Suprapubic skin (tissue), 4 donors: ENCODE results near the gene PPP1R14C. TPM values are rescaled to one million over a fixed set of nuclear protein-coding genes. Genes with fewer than 3 reads are reported as not detected.

Experiments
- DNase-seq, 2 donors: peaks; one replicate each; pipeline ENCODE4 v3.0.0-alpha.2; 2019; ENCODE audit warnings: low spot score in 2 of 2
- H3K27ac ChIP-seq: fragments of 200-600 bp; sonication (generic); one replicate; pipeline ENCODE4 v1.5.1; 2019
- H3K27me3 ChIP-seq: fragments of 200-600 bp; sonication (generic); one replicate; pipeline ENCODE4 v1.5.1; 2019
- H3K36me3 ChIP-seq: fragments of 200-600 bp; sonication (generic); one replicate; pipeline ENCODE4 v1.5.1; 2019
- H3K4me1 ChIP-seq: fragments of 200-600 bp; sonication (generic); one replicate; pipeline ENCODE4 v1.5.1; 2019
- H3K4me3 ChIP-seq: fragments of 200-600 bp; sonication (generic); one replicate; pipeline ENCODE4 v1.5.1; 2019; ENCODE audit warnings: mild to moderate bottlenecking
- H3K9me3 ChIP-seq: fragments of 200-600 bp; sonication (generic); one replicate; pipeline ENCODE4 v1.5.1; 2019
- EP300 ChIP-seq: sonication (generic); formaldehyde crosslinking; IDR thresholded peaks from one replicate; pipeline ENCODE4 v1.6.1; 2017; ENCODE audit warnings: antibody characterized with exemption
- POLR2A ChIP-seq, 2 donors: fragments of 450-650 bp; IDR thresholded peaks; one replicate each; pipeline ENCODE4 v1.6.1; 2017; ENCODE audit warnings: antibody characterized with exemption in 2 of 2, mild to moderate bottlenecking in 2 of 2, moderate library complexity in 2 of 2
- POLR2AphosphoS5 ChIP-seq, 3 donors: sonication (generic); formaldehyde crosslinking; IDR thresholded peaks; one replicate each; pipeline ENCODE4 v1.6.1; 2017; ENCODE audit warnings: antibody characterized with exemption in 3 of 3
- WGBS: methylation state at CpG from one replicate; pipeline ENCODE4 v1.1.5; 2018; 5-methylcytosine and 5-hydroxymethylcytosine counted together
- total RNA-seq, 4 donors: library from RNA; depleted of rRNA; stranded (reverse); fragments of >200 nt; gene quantifications; one replicate each; pipeline ENCODE4 v1.1.0, GENCODE V29; 2016
- TF ChIP-seq, protein P1 (sequence below), 2 donors: fragments of 200-600 bp in 1 of 2; fragments of 450-650 bp in 1 of 2; sonication (generic) in 1 of 2; IDR thresholded peaks; one replicate each; pipeline ENCODE4 v1.5.1; 2016 to 2019; ENCODE audit warnings: antibody characterized with exemption in 2 of 2, mild to moderate bottlenecking in 1 of 2, moderate library complexity in 1 of 2

PPP1R14C gene
- total RNA-seq, 4 donors from 2014 or later: 44.3 to 104 (median 88.8) TPM

DNA sequence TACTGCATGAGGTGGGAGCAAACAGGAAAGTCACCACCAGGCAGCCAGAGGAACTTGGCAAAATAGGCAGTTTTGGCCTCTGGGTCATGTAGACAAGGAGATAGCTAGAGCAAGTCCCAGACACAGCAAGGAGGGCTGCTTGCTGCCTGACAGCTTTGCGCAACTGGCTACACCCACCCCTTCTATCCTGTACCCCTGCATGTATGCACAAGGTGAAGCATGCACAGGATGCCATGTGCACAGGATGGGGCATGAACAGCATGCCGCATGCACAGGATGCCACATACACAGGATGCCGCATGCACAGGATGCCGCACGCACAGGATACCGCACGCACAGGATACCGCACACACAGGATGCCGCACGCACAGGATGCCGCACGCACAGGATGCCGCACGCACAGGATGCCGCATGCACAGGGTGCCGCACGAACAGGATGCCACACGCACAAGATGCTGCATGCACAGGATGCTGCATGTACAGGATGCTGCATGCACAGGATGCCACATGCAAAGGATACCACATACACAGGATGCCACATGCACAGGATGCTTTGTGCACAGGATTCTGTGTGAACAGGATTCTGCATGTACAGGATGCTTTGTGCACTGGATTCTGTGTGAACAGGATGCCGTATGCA is 121.0 kb downstream of the PPP1R14C start:
- H3K27ac ChIP-seq: no peak overlapping the region
- 90% methylated on average over 9 of the region's 19 CpGs for WGBS
- no peak overlapping the region for H3K4me3 ChIP-seq
- H3K27me3 ChIP-seq: no peaks in the 10 kb centered on the region
- no peaks in the 10 kb centered on the region for H3K36me3 ChIP-seq
- TF ChIP-seq, protein P1, sequence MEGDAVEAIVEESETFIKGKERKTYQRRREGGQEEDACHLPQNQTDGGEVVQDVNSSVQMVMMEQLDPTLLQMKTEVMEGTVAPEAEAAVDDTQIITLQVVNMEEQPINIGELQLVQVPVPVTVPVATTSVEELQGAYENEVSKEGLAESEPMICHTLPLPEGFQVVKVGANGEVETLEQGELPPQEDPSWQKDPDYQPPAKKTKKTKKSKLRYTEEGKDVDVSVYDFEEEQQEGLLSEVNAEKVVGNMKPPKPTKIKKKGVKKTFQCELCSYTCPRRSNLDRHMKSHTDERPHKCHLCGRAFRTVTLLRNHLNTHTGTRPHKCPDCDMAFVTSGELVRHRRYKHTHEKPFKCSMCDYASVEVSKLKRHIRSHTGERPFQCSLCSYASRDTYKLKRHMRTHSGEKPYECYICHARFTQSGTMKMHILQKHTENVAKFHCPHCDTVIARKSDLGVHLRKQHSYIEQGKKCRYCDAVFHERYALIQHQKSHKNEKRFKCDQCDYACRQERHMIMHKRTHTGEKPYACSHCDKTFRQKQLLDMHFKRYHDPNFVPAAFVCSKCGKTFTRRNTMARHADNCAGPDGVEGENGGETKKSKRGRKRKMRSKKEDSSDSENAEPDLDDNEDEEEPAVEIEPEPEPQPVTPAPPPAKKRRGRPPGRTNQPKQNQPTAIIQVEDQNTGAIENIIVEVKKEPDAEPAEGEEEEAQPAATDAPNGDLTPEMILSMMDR (IDR thresholded peaks at IDR 0.05): no peak
- TF ChIP-seq POLR2A (IDR thresholded peaks at IDR 0.05) (no peak), EP300 (no peak), POLR2AphosphoS5 (IDR thresholded peaks at IDR 0.05) (no peak)
- DNase-seq: peak in 1 of 2 donors; percentile 18
- H3K4me1 ChIP-seq: peaks cover 25% of the 10 kb centered on the region
- H3K9me3 ChIP-seq: no peaks in the 10 kb centered on the region

DNA sequence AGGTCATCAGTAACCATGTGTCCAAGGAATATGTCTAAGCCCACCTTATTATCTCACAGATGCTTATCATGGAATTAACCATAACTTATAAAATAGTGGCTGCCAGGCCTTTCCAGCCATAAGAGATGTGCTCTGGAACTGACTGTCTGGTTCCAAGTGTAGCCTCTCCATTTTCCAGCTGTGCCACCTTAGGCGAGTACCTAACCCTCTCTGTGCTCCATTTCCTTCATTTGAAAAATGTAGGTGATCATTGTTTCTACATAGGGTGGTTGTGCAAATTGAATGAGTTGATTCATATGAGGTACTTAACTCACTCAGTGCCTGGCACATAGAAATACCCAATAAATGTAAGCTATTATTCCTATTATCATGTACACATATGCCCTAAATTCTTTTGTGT is 123.5 kb downstream of the PPP1R14C start:
- no peaks in the 10 kb centered on the region for H3K36me3 ChIP-seq
- no peak for TF ChIP-seq POLR2AphosphoS5 (IDR thresholded peaks at IDR 0.05)
- no peak for TF ChIP-seq POLR2A (IDR thresholded peaks at IDR 0.05)
- TF ChIP-seq EP300: no peak
- TF ChIP-seq, protein P1 (IDR thresholded peaks at IDR 0.05): no peak
- no peak overlapping the region for H3K27ac ChIP-seq
- peaks cover 40% of the 10 kb centered on the region for H3K4me1 ChIP-seq
- no peak for DNase-seq
- no peaks in the 10 kb centered on the region for H3K9me3 ChIP-seq
- H3K4me3 ChIP-seq: no peak overlapping the region
- no peaks in the 10 kb centered on the region for H3K27me3 ChIP-seq
- 92% methylated on average over 1 of the region's 1 CpG for WGBS

DNA sequence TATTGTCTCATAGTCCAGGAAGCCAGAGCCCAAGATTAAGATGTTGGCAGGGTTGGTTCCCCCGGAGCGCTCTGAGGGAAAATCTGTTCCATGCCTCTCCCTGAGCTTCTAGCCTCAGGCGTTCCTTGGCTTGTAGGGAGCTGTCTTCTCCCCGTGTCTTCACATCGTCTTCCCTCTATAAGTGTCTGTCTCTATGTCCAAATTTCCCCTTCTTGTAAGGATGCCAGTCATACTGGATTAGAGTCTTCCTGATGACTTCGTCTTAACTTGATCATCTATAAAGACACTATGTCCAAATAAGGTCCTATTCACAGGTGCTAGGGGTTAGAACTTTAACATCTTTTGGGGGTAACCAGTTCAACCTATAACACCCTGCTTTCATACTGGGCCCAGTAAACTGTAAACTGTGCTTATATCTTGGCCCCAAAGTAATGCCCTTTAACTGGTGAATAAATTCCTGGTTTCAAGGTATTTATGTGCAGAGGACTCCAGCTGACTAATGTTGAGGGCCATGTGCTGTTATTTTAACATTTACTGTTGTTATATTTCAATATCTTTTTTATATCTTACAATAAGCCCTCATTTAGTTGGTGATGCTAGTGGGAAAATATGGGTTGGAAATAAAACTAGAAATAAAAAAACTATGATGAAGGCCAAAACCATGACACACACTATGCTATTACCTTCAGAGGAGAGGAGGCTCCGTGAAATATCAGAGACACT is 124.3 kb downstream of the PPP1R14C start:
- H3K4me1 ChIP-seq: peaks cover 47% of the 10 kb centered on the region
- TF ChIP-seq POLR2AphosphoS5 (IDR thresholded peaks at IDR 0.05) (no peak), POLR2A (IDR thresholded peaks at IDR 0.05) (no peak), EP300 (no peak)
- TF ChIP-seq, protein P1 (IDR thresholded peaks at IDR 0.05): no peak
- no peaks in the 10 kb centered on the region for H3K27me3 ChIP-seq
- no peaks in the 10 kb centered on the region for H3K36me3 ChIP-seq
- H3K4me3 ChIP-seq: no peak overlapping the region
- peak in 1 of 2 donors; percentile 44 for DNase-seq
- WGBS: 43% methylated on average over 7 of the region's 7 CpGs
- no peak overlapping the region for H3K27ac ChIP-seq
- no peaks in the 10 kb centered on the region for H3K9me3 ChIP-seq

DNA sequence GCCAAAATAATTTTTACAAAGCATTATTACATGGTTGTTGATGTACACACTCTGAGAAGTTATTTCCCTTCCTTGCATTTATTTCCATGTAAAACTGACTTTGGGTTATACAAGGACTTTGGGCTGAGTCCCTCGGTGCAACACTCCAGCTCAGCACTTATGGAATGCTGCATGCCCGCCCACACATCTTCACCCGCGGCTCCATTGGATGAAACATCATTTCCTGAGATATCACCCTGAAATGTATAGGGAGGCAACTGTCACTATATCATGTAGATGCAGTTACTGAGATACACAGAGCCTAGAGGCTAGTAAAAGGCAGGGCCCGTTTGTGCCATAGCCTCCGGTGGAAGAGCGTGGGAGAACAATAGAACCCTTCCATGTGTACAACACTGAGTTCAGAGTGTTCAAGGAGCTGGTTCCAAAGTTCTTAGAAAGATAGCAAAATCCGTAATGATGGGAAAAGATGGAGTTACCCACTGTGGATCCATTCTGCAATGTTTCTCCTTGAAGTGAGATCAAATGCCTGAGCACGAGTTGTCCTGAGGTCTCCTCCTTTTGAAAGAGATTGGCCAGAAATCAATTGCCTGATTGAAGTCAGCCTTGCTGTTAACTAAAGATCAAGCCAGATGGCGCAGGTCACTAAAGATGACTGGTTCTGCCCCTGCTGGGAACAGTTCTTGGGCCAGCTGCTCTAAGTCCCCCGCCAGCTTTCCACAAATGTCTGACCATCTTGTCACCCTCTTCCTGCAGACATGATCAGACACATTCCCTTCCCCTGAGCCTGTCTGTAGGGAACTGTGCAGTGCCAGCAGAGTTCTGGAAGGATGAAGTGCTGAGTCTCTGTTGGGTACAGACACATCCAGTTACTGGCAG is 125.1 kb downstream of the PPP1R14C start:
- WGBS: 22% methylated on average over 11 of the region's 11 CpGs
- H3K9me3 ChIP-seq: no peaks in the 10 kb centered on the region
- H3K4me1 ChIP-seq: peaks cover 51% of the 10 kb centered on the region
- TF ChIP-seq EP300 (no peak), POLR2AphosphoS5 (IDR thresholded peaks at IDR 0.05) (peak in 1 of 3 donors; percentile 53)
- peak in 1 of 2 donors; percentile 78 for DNase-seq
- no peak overlapping the region for H3K4me3 ChIP-seq
- H3K27ac ChIP-seq: peak overlapping the region; percentile 64
- H3K27me3 ChIP-seq: no peaks in the 10 kb centered on the region
- no peaks in the 10 kb centered on the region for H3K36me3 ChIP-seq

GRCh38 chr6:150269130-150269856 is 126.4 kb downstream of the PPP1R14C start:
- TF ChIP-seq EP300 (no peak), POLR2AphosphoS5 (IDR thresholded peaks at IDR 0.05) (peak in 1 of 3 donors; percentile 53)
- 79% methylated on average over 6 of the region's 6 CpGs for WGBS
- Histone ChIP-seq H3K4me1 (peaks cover 62% of the 10 kb centered on the region), H3K36me3 (no peaks in the 10 kb centered on the region), H3K27ac (peak overlapping the region; percentile 22), H3K9me3 (no peaks in the 10 kb centered on the region), H3K27me3 (no peaks in the 10 kb centered on the region), H3K4me3 (no peak overlapping the region)
- peak in 1 of 2 donors; percentile 12 for DNase-seq
